HCT116 (cell line): Measurements from ENCODE around the gene GSG1L. TPM values are rescaled to one million over a fixed set of nuclear protein-coding genes. Genes with fewer than 3 reads are reported as not detected.
A peak's percentile ranks its signal among the peaks of the same experiment; 100 is the strongest.

Source experiments
- ATAC-seq: fragments of 200-7000 bp; cut with Tn5 transposase; 2 replicates; pipeline ENCODE4 v1.9.1; 2020; ENCODE audit warnings: mild to moderate bottlenecking, moderate library complexity
- BruUV-seq: library from RNA; stranded (reverse); fragments of 400-500 nt; replicated peaks from 2 replicates; lab custom pipeline; 2021; lab: Mats Ljungman, UMichigan
- CTCF ChIA-PET: fragments of 300-600 bp; sonication (Branson Sonifier 250); formaldehyde crosslinking; loops from one replicate; lab custom pipeline; 2021; ENCODE audit warnings: antibody characterized with exemption; lab: Charles Lee
- POLR2A ChIA-PET: fragments of 300-600, 350-600 bp; sonication (Branson Sonifier 250); formaldehyde crosslinking; loops from one replicate; lab custom pipeline; 2021; ENCODE audit warnings: antibody characterized with exemption; lab: Charles Lee
- RAD21 ChIA-PET, 2 experiments: fragments of 300-600 bp; sonication (Branson Sonifier 250); formaldehyde crosslinking; loops; one replicate each; lab custom pipeline; 2023; ENCODE audit warnings: low total read pairs in 2 of 2; ENCODE audit not compliant: uncharacterized antibody in 2 of 2, unreplicated experiment in 2 of 2, low non-redundant PET in 1 of 2; lab: Charles Lee
- DNase-seq: peaks from one replicate; pipeline ENCODE4 v3.0.0-alpha.2; 2010; ENCODE audit warnings: low read depth, low spot score
- H2AFZ ChIP-seq: fragments of 200-600 bp; shearing (Covaris generic), sonication (generic); 2 replicates; pipeline ENCODE4 v1.6.1; 2017; ENCODE audit warnings: low read depth, mixed run types, mixed read lengths, antibody characterized with exemption, low read length; ENCODE audit not compliant: poor library complexity, severe bottlenecking
- H3K27ac ChIP-seq: 2 replicates; pipeline ENCODE4 v1.5.1; 2012; ENCODE audit warnings: low read depth, low read length
- H3K27me3 ChIP-seq: fragments of 200-600 bp; sonication (generic); 2 replicates; pipeline ENCODE4 v1.6.1; 2016; ENCODE audit warnings: mixed run types, low read length, mixed read lengths; ENCODE audit not compliant: insufficient read depth
- H3K36me3 ChIP-seq, 2 experiments: fragments of 200-500 bp in 1 of 2; fragments of 200-600 bp in 1 of 2; sonication (Bioruptor generic) in 1 of 2; sonication (generic) in 1 of 2; 2 replicates each; pipeline versions ENCODE4 v1.5.1 to v1.6.1; 2014 to 2016; ENCODE audit warnings: low read length in 2 of 2, inconsistent platforms in 1 of 2, mixed read lengths in 1 of 2, mixed run types in 1 of 2; ENCODE audit not compliant: insufficient read depth in 2 of 2, control insufficient read depth in 1 of 2
- H3K4me1 ChIP-seq, 2 experiments: fragments of 200-600 bp in 1 of 2; sonication (generic) in 1 of 2; 2 replicates each; pipeline versions ENCODE4 v1.5.1 to v1.6.1; 2012 to 2017; ENCODE audit warnings: low read length in 2 of 2, inconsistent platforms in 1 of 2, mild to moderate bottlenecking in 1 of 2, mixed read lengths in 1 of 2, mixed run types in 1 of 2, moderate library complexity in 1 of 2; ENCODE audit not compliant: insufficient read depth in 2 of 2, control insufficient read depth in 1 of 2
- H3K4me2 ChIP-seq: fragments of 200-600 bp; sonication (generic); 2 replicates; pipeline ENCODE4 v1.6.1; 2017; ENCODE audit warnings: mixed run types, low read length, mixed read lengths
- H3K4me3 ChIP-seq, 2 experiments: fragments of 200-600 bp in 1 of 2; sonication (generic) in 1 of 2; replicated peaks in 1 of 2; 2 replicates each; pipeline ENCODE4 v1.5.1; 2011 to 2016; ENCODE audit warnings: low read length in 2 of 2, control low read depth in 1 of 2, low read depth in 1 of 2, mild to moderate bottlenecking in 1 of 2, mixed read lengths in 1 of 2, mixed run types in 1 of 2
- H3K79me2 ChIP-seq: fragments of 200-600 bp; sonication (generic); 2 replicates; pipeline ENCODE4 v1.6.1; 2017; ENCODE audit warnings: mild to moderate bottlenecking, mixed run types, low read length, moderate library complexity, mixed read lengths; ENCODE audit not compliant: insufficient read depth
- H3K9ac ChIP-seq: fragments of 200-600 bp; sonication (generic); 2 replicates; pipeline ENCODE4 v1.6.1; 2016; ENCODE audit warnings: low read length, mixed read lengths
- H3K9me2 ChIP-seq: fragments of 200-600 bp; sonication (generic), shearing (Covaris generic); 2 replicates; pipeline ENCODE4 v1.6.1; 2017; ENCODE audit warnings: mixed run types, mild to moderate bottlenecking, moderate library complexity; ENCODE audit not compliant: insufficient read depth
- H3K9me3 ChIP-seq, 2 experiments: fragments of 200-500 bp in 1 of 2; fragments of 200-600 bp in 1 of 2; sonication (Bioruptor generic) in 1 of 2; sonication (generic) in 1 of 2; 2 replicates each; pipeline ENCODE4 v1.6.1; 2014 to 2017; ENCODE audit warnings: low read length in 2 of 2, mixed read lengths in 2 of 2, inconsistent platforms in 1 of 2, low read depth in 1 of 2, mild to moderate bottlenecking in 1 of 2, mixed run types in 1 of 2, moderate library complexity in 1 of 2; ENCODE audit not compliant: control insufficient read depth in 1 of 2, insufficient read depth in 1 of 2
- H4K20me1 ChIP-seq: fragments of 200-600 bp; sonication (generic), shearing (Covaris generic); 2 replicates; pipeline ENCODE4 v1.6.1; 2017; ENCODE audit warnings: mixed run types, mild to moderate bottlenecking, moderate library complexity; ENCODE audit not compliant: insufficient read depth
- EZH2phosphoT487 ChIP-seq: fragments of 200-600 bp; IDR thresholded peaks from 2 replicates; pipeline ENCODE4 v1.6.1; 2018; ENCODE audit warnings: antibody characterized with exemption, borderline replicate concordance
- POLR2AphosphoS5 ChIP-seq: IDR thresholded peaks from 2 replicates; pipeline ENCODE4 v1.6.1; 2011; ENCODE audit warnings: mild to moderate bottlenecking, low read depth, low read length, moderate library complexity
- intact Hi-C: fragments of 100-400 bp; cut with micrococcal nuclease; formaldehyde crosslinking; loops from 2 replicates; pipeline ENCODE4 v1.10.0; 2022
- total RNA-seq: library from RNA; stranded (reverse); gene quantifications from one replicate; pipeline ENCODE4 v1.2.1, GENCODE V29; 2021; ENCODE audit not compliant: unreplicated experiment
- TF ChIP-seq, protein P1 (sequence below): IDR thresholded peaks from 2 replicates; pipeline ENCODE4 v1.6.1; 2012; ENCODE audit warnings: low read depth
- TF ChIP-seq, protein P2 (sequence below), 3 experiments: fragments of 200-600 bp in 1 of 3; sonication (generic) in 1 of 3; IDR thresholded peaks in 2 of 3; conservative IDR thresholded peaks in 1 of 3; 2 replicates each; pipeline ENCODE4 v1.5.1; 2012 to 2017; ENCODE audit warnings: low read depth in 2 of 3, low read length in 2 of 3, antibody characterized with exemption in 1 of 3, borderline replicate concordance in 1 of 3, control low read depth in 1 of 3, mild to moderate bottlenecking in 1 of 3, mixed read lengths in 1 of 3, mixed run types in 1 of 3, moderate library complexity in 1 of 3; ENCODE audit not compliant: insufficient read depth in 1 of 3

Gene GSG1L
- total RNA-seq, 1 experiment from 2014 or later: not detected

DNA sequence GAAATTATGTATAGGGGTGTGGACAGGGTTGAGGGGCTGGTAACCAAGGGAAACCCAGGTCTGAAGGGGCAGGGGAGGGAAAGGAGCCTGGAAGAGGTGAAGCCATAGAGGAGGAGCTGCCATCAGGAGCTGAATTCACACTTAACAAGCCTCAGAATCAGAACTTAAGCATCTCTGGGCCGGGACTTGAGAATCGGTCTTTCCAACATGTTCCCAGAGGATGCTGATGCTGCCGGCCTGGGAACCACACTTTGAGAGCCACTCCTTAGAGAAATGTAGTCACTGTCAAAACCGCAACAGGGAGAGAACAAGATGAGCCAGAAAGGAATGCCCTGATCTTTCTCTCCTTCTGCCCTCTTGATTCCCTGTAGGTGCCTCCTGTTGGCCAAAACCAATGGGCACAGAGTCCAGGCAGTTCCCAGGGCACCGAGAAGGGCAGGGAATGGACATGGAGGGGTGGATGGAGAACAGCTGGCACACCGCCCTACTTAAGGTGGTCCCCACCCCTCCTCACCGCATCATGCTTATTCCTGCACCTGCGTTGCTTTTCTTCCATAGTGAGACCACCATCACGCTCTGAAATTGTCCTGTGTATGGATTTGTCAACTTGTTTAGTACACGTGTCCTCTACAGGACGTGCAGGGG is 88.5 kb downstream of the GSG1L start:
- POLR2A ChIA-PET: no interaction called here
- RAD21 ChIA-PET: no interaction called here
- CTCF ChIA-PET: no interaction called here
- no peaks in the 10 kb centered on the region for H3K9me3 ChIP-seq
- H3K79me2 ChIP-seq: no peaks in the 10 kb centered on the region
- no peak for DNase-seq
- no peaks in the 10 kb centered on the region for H3K27me3 ChIP-seq
- ATAC-seq: no peak
- H3K9me2 ChIP-seq: no peaks in the 10 kb centered on the region
- peaks cover 3 to 6% of the 10 kb centered on the region in 2 experiments; a peak in 3 of 4 replicates for H3K4me1 ChIP-seq
- H3K27ac ChIP-seq: no peak overlapping the region
- no peak overlapping the region for H3K4me2 ChIP-seq
- no peaks in the 10 kb centered on the region for H4K20me1 ChIP-seq
- no peak overlapping the region for H2AFZ ChIP-seq
- intact Hi-C loops: no loop called here
- no peak overlapping the region for H3K9ac ChIP-seq
- no peak overlapping the region for H3K4me3 ChIP-seq
- no peak for TF ChIP-seq POLR2AphosphoS5
- TF ChIP-seq, protein P1, sequence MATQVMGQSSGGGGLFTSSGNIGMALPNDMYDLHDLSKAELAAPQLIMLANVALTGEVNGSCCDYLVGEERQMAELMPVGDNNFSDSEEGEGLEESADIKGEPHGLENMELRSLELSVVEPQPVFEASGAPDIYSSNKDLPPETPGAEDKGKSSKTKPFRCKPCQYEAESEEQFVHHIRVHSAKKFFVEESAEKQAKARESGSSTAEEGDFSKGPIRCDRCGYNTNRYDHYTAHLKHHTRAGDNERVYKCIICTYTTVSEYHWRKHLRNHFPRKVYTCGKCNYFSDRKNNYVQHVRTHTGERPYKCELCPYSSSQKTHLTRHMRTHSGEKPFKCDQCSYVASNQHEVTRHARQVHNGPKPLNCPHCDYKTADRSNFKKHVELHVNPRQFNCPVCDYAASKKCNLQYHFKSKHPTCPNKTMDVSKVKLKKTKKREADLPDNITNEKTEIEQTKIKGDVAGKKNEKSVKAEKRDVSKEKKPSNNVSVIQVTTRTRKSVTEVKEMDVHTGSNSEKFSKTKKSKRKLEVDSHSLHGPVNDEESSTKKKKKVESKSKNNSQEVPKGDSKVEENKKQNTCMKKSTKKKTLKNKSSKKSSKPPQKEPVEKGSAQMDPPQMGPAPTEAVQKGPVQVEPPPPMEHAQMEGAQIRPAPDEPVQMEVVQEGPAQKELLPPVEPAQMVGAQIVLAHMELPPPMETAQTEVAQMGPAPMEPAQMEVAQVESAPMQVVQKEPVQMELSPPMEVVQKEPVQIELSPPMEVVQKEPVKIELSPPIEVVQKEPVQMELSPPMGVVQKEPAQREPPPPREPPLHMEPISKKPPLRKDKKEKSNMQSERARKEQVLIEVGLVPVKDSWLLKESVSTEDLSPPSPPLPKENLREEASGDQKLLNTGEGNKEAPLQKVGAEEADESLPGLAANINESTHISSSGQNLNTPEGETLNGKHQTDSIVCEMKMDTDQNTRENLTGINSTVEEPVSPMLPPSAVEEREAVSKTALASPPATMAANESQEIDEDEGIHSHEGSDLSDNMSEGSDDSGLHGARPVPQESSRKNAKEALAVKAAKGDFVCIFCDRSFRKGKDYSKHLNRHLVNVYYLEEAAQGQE: no peak
- no peaks in the 10 kb centered on the region for H3K36me3 ChIP-seq
- BruUV-seq: no TSS peak

DNA sequence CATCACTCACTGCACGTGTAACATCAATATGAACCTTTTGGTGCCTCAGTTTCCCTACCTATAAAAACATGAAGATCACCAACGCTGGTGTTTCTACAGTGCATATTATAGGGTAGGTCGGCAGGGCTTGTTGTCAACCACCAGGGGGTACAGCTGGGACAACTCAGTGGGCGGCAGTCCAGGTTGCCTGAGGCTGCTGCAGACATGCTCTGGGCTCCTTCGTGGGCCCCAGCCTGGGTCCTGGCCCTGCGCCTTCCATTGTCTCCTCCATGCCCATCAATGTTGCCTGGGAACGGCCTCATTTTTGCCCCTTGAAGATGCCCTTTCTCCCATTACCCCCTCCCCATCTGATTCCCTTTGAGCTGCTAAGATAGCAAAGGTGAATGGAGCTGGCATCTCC is 89.8 kb downstream of the GSG1L start:
- no peaks in the 10 kb centered on the region for H3K27me3 ChIP-seq
- no peak overlapping the region for H3K4me2 ChIP-seq
- H3K4me1 ChIP-seq: peaks cover 3 to 6% of the 10 kb centered on the region in 2 experiments; a peak in 3 of 4 replicates
- no peak overlapping the region for H3K9ac ChIP-seq
- no peak overlapping the region for H2AFZ ChIP-seq
- ChIA-PET RAD21 (interaction anchor here in 1 of 2 experiments (0.6 kb wide), 1 partner anchor 97 kb away, joined by 3 read pairs; no protein-coding TSS in a partner anchor), POLR2A (no interaction called here), CTCF (interaction anchor here (1.1 to 2.9 kb wide), 3 partner anchors 97 to 283 kb away, joined by 3 to 36 read pairs (median 6); no protein-coding TSS in a partner anchor)
- H3K9me2 ChIP-seq: no peaks in the 10 kb centered on the region
- no peak for ATAC-seq
- no TSS peak for BruUV-seq
- intact Hi-C loops: no loop called here
- TF ChIP-seq EZH2phosphoT487: no peak
- TF ChIP-seq, protein P2, sequence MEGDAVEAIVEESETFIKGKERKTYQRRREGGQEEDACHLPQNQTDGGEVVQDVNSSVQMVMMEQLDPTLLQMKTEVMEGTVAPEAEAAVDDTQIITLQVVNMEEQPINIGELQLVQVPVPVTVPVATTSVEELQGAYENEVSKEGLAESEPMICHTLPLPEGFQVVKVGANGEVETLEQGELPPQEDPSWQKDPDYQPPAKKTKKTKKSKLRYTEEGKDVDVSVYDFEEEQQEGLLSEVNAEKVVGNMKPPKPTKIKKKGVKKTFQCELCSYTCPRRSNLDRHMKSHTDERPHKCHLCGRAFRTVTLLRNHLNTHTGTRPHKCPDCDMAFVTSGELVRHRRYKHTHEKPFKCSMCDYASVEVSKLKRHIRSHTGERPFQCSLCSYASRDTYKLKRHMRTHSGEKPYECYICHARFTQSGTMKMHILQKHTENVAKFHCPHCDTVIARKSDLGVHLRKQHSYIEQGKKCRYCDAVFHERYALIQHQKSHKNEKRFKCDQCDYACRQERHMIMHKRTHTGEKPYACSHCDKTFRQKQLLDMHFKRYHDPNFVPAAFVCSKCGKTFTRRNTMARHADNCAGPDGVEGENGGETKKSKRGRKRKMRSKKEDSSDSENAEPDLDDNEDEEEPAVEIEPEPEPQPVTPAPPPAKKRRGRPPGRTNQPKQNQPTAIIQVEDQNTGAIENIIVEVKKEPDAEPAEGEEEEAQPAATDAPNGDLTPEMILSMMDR (IDR thresholded peaks at IDR 0.05 in 2 of 3, conservative IDR thresholded peaks at IDR 0.05 in 1 of 3; ENCODE audit: borderline replicate concordance in 1 of 3, insufficient read depth in 1 of 3, low read depth in 2 of 3, low read length in 2 of 3): peak in 2 of 3 experiments; percentile 10 to 27; a peak in 1 of 6 replicates
- no peaks in the 10 kb centered on the region for H3K9me3 ChIP-seq
- no peaks in the 10 kb centered on the region for H3K36me3 ChIP-seq
- no peak overlapping the region for H3K4me3 ChIP-seq
- no peaks in the 10 kb centered on the region for H4K20me1 ChIP-seq
- DNase-seq: no peak
- no peaks in the 10 kb centered on the region for H3K79me2 ChIP-seq
- H3K27ac ChIP-seq: no peak overlapping the region
